Ovary (tissue), 3 donors: ENCODE data around the gene FGF8.

ENCODE experiments used
- CTCF ChIP-seq, 3 donors: fragments of 450-650 bp in 2 of 3; fragments of 200-600 bp in 1 of 3; IDR thresholded peaks; one replicate each; pipeline versions ENCODE4 v1.5.1 to v1.8.0; 2016 to 2022; ENCODE audit warnings: antibody characterized with exemption in 3 of 3, mild to moderate bottlenecking in 1 of 3
- EP300 ChIP-seq: sonication (generic); formaldehyde crosslinking; IDR thresholded peaks from one replicate; pipeline ENCODE4 v1.6.1; 2017; ENCODE audit warnings: antibody characterized with exemption
- donor health status: DM: no; HTN: no; CAD: no.

- TF ChIP-seq CTCF (IDR thresholded peaks at IDR 0.05) (no peak), EP300 (no peak)
Measured at GRCh38 chr10:101777619-101778145, 1.8 kb upstream of the FGF8 start.
